HUES48 (cell line): ENCODE measurements around the gene POLG2.

ENCODE experiments used
- H3K27ac ChIP-seq: one replicate; pipeline ENCODE4 v1.7.0; 2013; ENCODE audit warnings: low read depth, low read length, inconsistent platforms
- H3K27me3 ChIP-seq: 2 replicates; pipeline ENCODE4 v1.6.1; 2013; ENCODE audit warnings: mild to moderate bottlenecking, low read length; ENCODE audit not compliant: control insufficient read depth, insufficient read depth
- H3K36me3 ChIP-seq: 2 replicates; pipeline ENCODE4 v1.6.1; 2013; ENCODE audit warnings: low read length; ENCODE audit not compliant: control insufficient read depth, insufficient read depth
- H3K4me1 ChIP-seq: 2 replicates; pipeline ENCODE4 v1.6.1; 2013; ENCODE audit warnings: mild to moderate bottlenecking, low read length; ENCODE audit not compliant: control insufficient read depth, insufficient read depth
- H3K4me3 ChIP-seq: 2 replicates; pipeline ENCODE4 v1.5.1; 2013; ENCODE audit warnings: mild to moderate bottlenecking, low read depth, low read length
- H3K9ac ChIP-seq: 2 replicates; pipeline ENCODE4 v1.6.1; 2013; ENCODE audit warnings: mild to moderate bottlenecking, low read depth, low read length, moderate library complexity
- H3K9me3 ChIP-seq: 2 replicates; pipeline ENCODE4 v1.6.1; 2013; ENCODE audit warnings: low read length; ENCODE audit not compliant: control insufficient read depth, insufficient read depth

The POLG2 gene

GRCh38 chr17:64458756-64459155 lies 38.1 kb downstream of the POLG2 start:
- no peak overlapping the region for H3K27ac ChIP-seq
- H3K27me3 ChIP-seq, result no peaks in the 10 kb centered on the region
- H3K4me3 ChIP-seq, result no peak overlapping the region
- H3K36me3 ChIP-seq, result no peaks in the 10 kb centered on the region
- no peaks in the 10 kb centered on the region for H3K9me3 ChIP-seq
- H3K9ac ChIP-seq, result no peak overlapping the region
- H3K4me1 ChIP-seq, result no peaks in the 10 kb centered on the region

GRCh38 chr17:64457156-64457555 lies 39.7 kb downstream of the POLG2 start:
- Histone ChIP-seq H3K36me3 (no peaks in the 10 kb centered on the region), H3K4me3 (no peak overlapping the region), H3K4me1 (no peaks in the 10 kb centered on the region)

GRCh38 chr17:64455993-64456885 lies 40.6 kb downstream of the POLG2 start:
- H3K9ac ChIP-seq, result no peak overlapping the region
- no peaks in the 10 kb centered on the region for H3K27me3 ChIP-seq
- no peaks in the 10 kb centered on the region for H3K4me1 ChIP-seq
- H3K27ac ChIP-seq, result no peak overlapping the region
- no peaks in the 10 kb centered on the region for H3K36me3 ChIP-seq
- no peaks in the 10 kb centered on the region for H3K9me3 ChIP-seq
- H3K4me3 ChIP-seq, result no peak overlapping the region

More at GRCh38 chr17:64457156-64457555, 39.7 kb downstream of the POLG2 start:
- Histone ChIP-seq H3K9ac (no peak overlapping the region), H3K27me3 (no peaks in the 10 kb centered on the region), H3K27ac (no peak overlapping the region), H3K9me3 (no peaks in the 10 kb centered on the region)

- Histone ChIP-seq H3K9ac (no peak overlapping the region), H3K4me3 (no peak overlapping the region), H3K4me1 (no peaks in the 10 kb centered on the region), H3K27ac (no peak overlapping the region), H3K9me3 (no peaks in the 10 kb centered on the region), H3K27me3 (no peaks in the 10 kb centered on the region), H3K36me3 (no peaks in the 10 kb centered on the region)
These were observed 47.3 kb downstream of the POLG2 start for GRCh38 chr17:64449545-64449944.

GRCh38 chr17:64448665-64449512 lies 48.0 kb downstream of the POLG2 start, which contains the start of gene MILR1:
TSS of gene MILR1 (plus strand) at chr17:64449115. CDS start at chr17:64449169, 54 bp downstream.
- Histone ChIP-seq H3K4me3 (no peak within 1 kb of the TSS), H3K9me3 (no peaks in the 10 kb centered on the region), H3K4me1 (no peaks in the 10 kb centered on the region), H3K9ac (no peak within 1 kb of the TSS), H3K27ac (no peak within 1 kb of the TSS), H3K36me3 (no peaks in the 10 kb centered on the region), H3K27me3 (no peaks in the 10 kb centered on the region)

GRCh38 chr17:64447526-64447925 lies 49.3 kb downstream of the POLG2 start:
- Histone ChIP-seq H3K4me1 (no peaks in the 10 kb centered on the region), H3K27ac (no peak overlapping the region), H3K9me3 (no peaks in the 10 kb centered on the region), H3K9ac (no peak overlapping the region), H3K36me3 (no peaks in the 10 kb centered on the region), H3K27me3 (no peaks in the 10 kb centered on the region), H3K4me3 (no peak overlapping the region)

- no peaks in the 10 kb centered on the region for H3K36me3 ChIP-seq
- H3K4me1 ChIP-seq, result no peaks in the 10 kb centered on the region
- no peak overlapping the region for H3K9ac ChIP-seq
- H3K9me3 ChIP-seq, result peaks cover 6% of the 10 kb centered on the region
- H3K27ac ChIP-seq, result no peak overlapping the region
- H3K27me3 ChIP-seq, result no peaks in the 10 kb centered on the region
- no peak overlapping the region for H3K4me3 ChIP-seq
These were observed 53.6 kb downstream of the POLG2 start for GRCh38 chr17:64443086-64443760.

GRCh38 chr17:64442541-64442971 lies 54.3 kb downstream of the POLG2 start:
- Histone ChIP-seq H3K36me3 (no peaks in the 10 kb centered on the region), H3K9ac (no peak overlapping the region)

GRCh38 chr17:64441772-64442540 lies 54.9 kb downstream of the POLG2 start:
- Histone ChIP-seq H3K27ac (no peak overlapping the region), H3K4me3 (no peak overlapping the region), H3K36me3 (no peaks in the 10 kb centered on the region), H3K9me3 (peaks cover 19% of the 10 kb centered on the region), H3K9ac (no peak overlapping the region), H3K4me1 (no peaks in the 10 kb centered on the region), H3K27me3 (no peaks in the 10 kb centered on the region)

More at GRCh38 chr17:64442541-64442971, 54.3 kb downstream of the POLG2 start:
- H3K27me3 ChIP-seq, result no peaks in the 10 kb centered on the region
- no peaks in the 10 kb centered on the region for H3K4me1 ChIP-seq
- H3K4me3 ChIP-seq, result no peak overlapping the region
- H3K9me3 ChIP-seq, result peaks cover 13% of the 10 kb centered on the region
- H3K27ac ChIP-seq, result no peak overlapping the region

- Histone ChIP-seq H3K4me1 (no peaks in the 10 kb centered on the region), H3K9ac (no peak overlapping the region), H3K27ac (no peak overlapping the region), H3K36me3 (no peaks in the 10 kb centered on the region), H3K27me3 (no peaks in the 10 kb centered on the region), H3K4me3 (no peak overlapping the region), H3K9me3 (peaks cover 29% of the 10 kb centered on the region)
These were observed 56.9 kb downstream of the POLG2 start for GRCh38 chr17:64439956-64440355.
